Measurements from ENCODE around the gene CTDSP2. TPM values are rescaled to one million over a fixed set of nuclear protein-coding genes. Genes with fewer than 3 reads are reported as not detected.
"Not testable (repeated sequence)": the region's sequence is repeated elsewhere in the genome, so short reads cannot be mapped to it uniquely, and the experiment has no call there.

The CTDSP2 gene
- total RNA-seq, 1 donor from 2014 or later: 62.5 TPM

DNA sequence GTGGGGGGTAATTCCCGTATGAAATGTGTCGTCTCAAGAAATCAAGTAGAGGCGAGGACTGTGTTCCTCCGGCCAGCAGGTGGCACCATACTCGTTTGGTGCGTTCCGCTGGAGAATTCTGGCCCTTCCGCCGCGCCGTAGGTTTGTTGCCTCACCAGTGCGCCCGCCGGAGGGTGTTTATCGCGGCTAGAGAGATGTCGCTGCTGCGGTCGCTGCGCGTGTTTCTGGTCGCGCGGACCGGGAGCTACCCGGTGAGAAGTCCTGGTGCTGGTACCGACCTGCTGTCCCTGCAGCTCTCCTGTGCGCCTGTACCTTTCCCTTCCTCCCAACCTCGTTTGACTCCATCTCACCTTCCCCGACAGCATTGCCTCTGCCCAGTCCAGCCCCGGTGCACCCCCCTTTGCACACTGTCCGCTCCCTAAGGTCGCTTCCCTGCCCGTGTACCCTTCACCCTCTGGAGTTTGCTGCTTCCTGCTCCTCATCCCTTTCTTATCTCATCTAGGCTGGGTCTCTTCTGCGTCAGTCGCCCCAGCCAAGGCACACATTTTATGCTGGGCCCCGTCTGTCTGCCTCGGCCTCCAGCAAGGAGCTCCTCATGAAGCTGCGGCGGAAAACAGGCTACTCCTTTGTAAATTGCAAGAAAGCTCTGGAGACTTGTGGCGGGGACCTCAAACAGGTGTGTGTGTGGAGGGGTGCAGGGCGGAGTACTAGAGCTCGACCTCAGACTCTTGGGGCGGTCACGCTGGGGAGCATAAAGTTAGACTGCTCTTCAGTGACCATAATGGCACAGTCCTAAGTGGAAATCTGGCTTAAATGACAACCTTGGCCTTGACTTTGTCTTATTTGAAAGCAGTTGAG, 63.7 kb downstream of the CTDSP2 start, which contains the start of gene TSFM:
Gene TSFM (plus strand): TSS at position 180 of the 858 bp plus-strand sequence. CDS start 15 bp downstream, at position 195.
- Mint-ChIP-seq H3K27ac (peak within 1 kb of the TSS; percentile 95), H3K9me3 (no peaks in the 10 kb centered on the region), H3K4me1 (ENCODE audit: low read depth) (peaks cover 21% of the 10 kb centered on the region), H3K27me3 (ENCODE audit: low read depth) (no peaks in the 10 kb centered on the region), H3K4me3 (ENCODE audit: low read depth) (peak within 1 kb of the TSS; percentile 98), H3K36me3 (ENCODE audit: low read depth) (peaks cover 31% of the 10 kb centered on the region)
- peak; percentile 94 for DNase-seq (ENCODE audit: low spot score)
- intact Hi-C loops (cut with micrococcal nuclease): loop anchor here (1.0 to 5.0 kb wide), 4 partner anchors 11 to 122 kb away; partner anchors contain the start of genes CTDSP2, EEF1AKMT3 and METTL1

DNA sequence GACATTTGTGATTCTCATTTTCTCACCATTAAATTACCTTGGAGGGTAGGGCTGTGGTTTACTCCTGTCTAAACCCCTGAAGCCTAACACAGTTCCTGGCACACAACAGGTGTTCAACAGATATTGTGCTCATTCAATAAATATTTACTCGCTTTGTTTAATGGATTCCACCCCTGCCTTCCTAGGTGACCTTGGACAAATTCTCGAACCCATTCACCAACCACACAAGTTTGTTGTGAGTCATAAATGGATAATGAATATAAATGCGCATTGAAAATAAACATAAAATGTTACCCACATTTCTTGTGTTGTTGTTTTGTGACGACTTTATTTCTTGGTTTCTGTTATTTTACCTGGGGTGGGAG, 64.3 kb downstream of the CTDSP2 start:
- Mint-ChIP-seq H3K9me3 (no peaks in the 10 kb centered on the region), H3K4me3 (ENCODE audit: low read depth) (peak overlapping the region; percentile 98), H3K27ac (peak overlapping the region; percentile 95), H3K27me3 (ENCODE audit: low read depth) (no peaks in the 10 kb centered on the region), H3K36me3 (ENCODE audit: low read depth) (peaks cover 26% of the 10 kb centered on the region), H3K4me1 (ENCODE audit: low read depth) (peaks cover 21% of the 10 kb centered on the region)
- intact Hi-C loops (cut with micrococcal nuclease): loop anchor here (1.0 to 5.0 kb wide), 4 partner anchors 10 to 123 kb away; partner anchors contain the start of genes CTDSP2, EEF1AKMT3 and METTL1
- no peak for DNase-seq (ENCODE audit: low spot score)

DNA sequence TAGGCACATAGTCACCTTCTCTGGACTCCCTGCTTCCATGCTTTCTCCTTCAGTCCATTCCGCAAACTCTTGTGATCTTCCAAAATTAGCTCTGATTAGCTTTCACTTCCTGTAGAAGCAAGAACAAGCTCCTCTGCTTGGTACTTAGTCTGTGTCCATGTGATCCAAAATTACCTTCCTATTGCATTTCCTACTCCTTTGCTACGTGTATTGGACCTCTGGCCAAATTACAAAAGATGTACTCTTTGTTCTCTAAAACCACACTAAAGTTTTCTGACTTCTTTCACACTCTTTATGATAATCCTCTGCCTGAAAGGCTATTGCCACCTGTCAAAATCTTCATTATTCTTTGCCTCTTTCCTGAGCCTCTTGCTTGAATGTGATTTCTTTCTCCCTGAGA, 64.7 kb downstream of the CTDSP2 start:
- H3K4me1 Mint-ChIP-seq (ENCODE audit: low read depth): peaks cover 21% of the 10 kb centered on the region
- H3K36me3 Mint-ChIP-seq (ENCODE audit: low read depth): peaks cover 25% of the 10 kb centered on the region
- H3K4me3 Mint-ChIP-seq (ENCODE audit: low read depth): no peak overlapping the region
- peak overlapping the region; percentile 95 for H3K27ac Mint-ChIP-seq
- no peak for DNase-seq (ENCODE audit: low spot score)
- no peaks in the 10 kb centered on the region for H3K9me3 Mint-ChIP-seq
- H3K27me3 Mint-ChIP-seq (ENCODE audit: low read depth): no peaks in the 10 kb centered on the region
- intact Hi-C loops (cut with micrococcal nuclease): loop anchor here (1.0 to 5.0 kb wide), 4 partner anchors 10 to 123 kb away; partner anchors contain the start of genes CTDSP2, EEF1AKMT3 and METTL1

DNA sequence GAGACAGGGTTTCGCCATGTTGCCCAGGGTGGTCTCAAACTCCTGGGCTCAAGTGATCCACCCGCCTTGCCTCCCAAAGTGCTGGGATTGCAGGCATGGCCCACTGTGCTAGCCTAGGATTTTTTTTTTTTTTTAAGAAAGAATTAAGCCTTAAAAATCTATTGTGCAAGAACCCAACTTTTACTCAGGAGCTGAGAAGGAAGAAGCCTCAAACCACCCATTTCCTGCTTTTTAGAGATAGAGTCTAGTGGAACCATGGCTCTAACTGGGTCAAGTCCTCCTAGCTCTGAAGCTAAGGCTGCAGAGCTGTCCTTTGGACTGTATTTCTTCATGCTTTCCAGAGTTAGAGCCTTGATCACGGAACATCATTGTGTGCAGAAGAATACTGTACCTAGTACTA, 65.3 kb downstream of the CTDSP2 start:
- no peak overlapping the region for H3K4me3 Mint-ChIP-seq (ENCODE audit: low read depth)
- H3K4me1 Mint-ChIP-seq (ENCODE audit: low read depth): peaks cover 21% of the 10 kb centered on the region
- H3K36me3 Mint-ChIP-seq (ENCODE audit: low read depth): peaks cover 20% of the 10 kb centered on the region
- no peaks in the 10 kb centered on the region for H3K9me3 Mint-ChIP-seq
- intact Hi-C loops (cut with micrococcal nuclease): loop anchor here (5.0 kb wide), 1 partner anchor 66 kb away; the partner anchor contains the start of gene CTDSP2
- no peak overlapping the region for H3K27ac Mint-ChIP-seq
- H3K27me3 Mint-ChIP-seq (ENCODE audit: low read depth): no peaks in the 10 kb centered on the region
- DNase-seq (ENCODE audit: low spot score): no peak

DNA sequence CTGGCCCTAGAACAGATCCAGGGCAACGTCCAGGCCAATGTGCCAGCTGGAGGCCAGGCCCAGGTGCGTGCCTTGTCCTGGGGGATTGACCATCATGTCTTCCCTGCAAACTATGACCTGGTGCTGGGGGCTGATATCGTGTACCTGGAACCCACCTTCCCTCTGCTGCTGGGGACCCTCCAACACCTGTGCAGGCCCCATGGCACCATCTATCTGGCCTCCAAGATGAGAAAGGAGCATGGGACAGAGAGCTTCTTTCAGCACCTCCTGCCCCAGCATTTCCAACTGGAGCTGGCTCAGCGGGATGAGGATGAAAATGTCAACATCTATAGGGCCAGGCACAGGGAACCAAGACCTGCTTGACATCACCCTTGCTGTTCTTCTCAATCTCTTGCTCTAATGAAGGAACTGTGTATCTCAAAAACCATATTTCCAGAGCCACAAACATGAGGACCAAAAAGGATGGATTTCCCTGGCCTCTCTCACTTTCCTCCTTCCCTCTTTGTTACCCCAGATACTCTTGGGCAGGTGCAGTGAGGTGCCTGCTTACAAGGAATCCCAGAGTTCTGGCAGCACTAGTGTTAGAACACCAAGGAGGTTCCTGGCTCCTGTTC, 66.1 kb downstream of the CTDSP2 start:
- H3K27me3 Mint-ChIP-seq (ENCODE audit: low read depth): no peaks in the 10 kb centered on the region
- no peak overlapping the region for H3K27ac Mint-ChIP-seq
- DNase-seq (ENCODE audit: low spot score): no peak
- peaks cover 18% of the 10 kb centered on the region for H3K36me3 Mint-ChIP-seq (ENCODE audit: low read depth)
- intact Hi-C loops (cut with micrococcal nuclease): loop anchor here (5.0 kb wide), 1 partner anchor 67 kb away; the partner anchor contains the start of gene CTDSP2
- H3K4me1 Mint-ChIP-seq (ENCODE audit: low read depth): peaks cover 25% of the 10 kb centered on the region
- no peak overlapping the region for H3K4me3 Mint-ChIP-seq (ENCODE audit: low read depth)
- no peaks in the 10 kb centered on the region for H3K9me3 Mint-ChIP-seq

DNA sequence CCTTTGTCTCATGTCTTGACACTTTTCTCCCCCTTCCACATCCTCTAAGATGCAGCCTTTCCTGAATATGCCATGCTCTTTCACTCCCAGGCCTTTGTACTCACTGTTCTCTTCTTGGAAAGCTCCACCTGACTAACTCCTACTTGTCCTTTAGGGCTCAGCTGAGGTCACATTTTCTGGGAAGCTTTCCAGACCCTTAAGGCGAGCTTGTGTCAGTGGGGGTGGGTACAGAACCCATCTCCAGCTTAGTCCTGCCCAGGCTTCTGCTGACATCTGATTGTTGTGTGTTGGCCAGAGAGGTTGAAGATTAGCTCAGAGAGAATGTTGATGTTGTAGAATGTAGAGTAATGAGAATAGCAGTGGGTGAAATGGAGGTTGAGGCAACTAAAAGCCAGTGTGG, 66.8 kb downstream of the CTDSP2 start:
- H3K4me3 Mint-ChIP-seq (ENCODE audit: low read depth): no peak overlapping the region
- peaks cover 25% of the 10 kb centered on the region for H3K4me1 Mint-ChIP-seq (ENCODE audit: low read depth)
- H3K36me3 Mint-ChIP-seq (ENCODE audit: low read depth): peaks cover 16% of the 10 kb centered on the region
- no peak overlapping the region for H3K27ac Mint-ChIP-seq
- no peaks in the 10 kb centered on the region for H3K27me3 Mint-ChIP-seq (ENCODE audit: low read depth)
- H3K9me3 Mint-ChIP-seq: no peaks in the 10 kb centered on the region
- intact Hi-C loops (cut with micrococcal nuclease): loop anchor here (5.0 kb wide), 1 partner anchor 68 kb away; the partner anchor contains the start of gene CTDSP2
- no peak for DNase-seq (ENCODE audit: low spot score)

DNA sequence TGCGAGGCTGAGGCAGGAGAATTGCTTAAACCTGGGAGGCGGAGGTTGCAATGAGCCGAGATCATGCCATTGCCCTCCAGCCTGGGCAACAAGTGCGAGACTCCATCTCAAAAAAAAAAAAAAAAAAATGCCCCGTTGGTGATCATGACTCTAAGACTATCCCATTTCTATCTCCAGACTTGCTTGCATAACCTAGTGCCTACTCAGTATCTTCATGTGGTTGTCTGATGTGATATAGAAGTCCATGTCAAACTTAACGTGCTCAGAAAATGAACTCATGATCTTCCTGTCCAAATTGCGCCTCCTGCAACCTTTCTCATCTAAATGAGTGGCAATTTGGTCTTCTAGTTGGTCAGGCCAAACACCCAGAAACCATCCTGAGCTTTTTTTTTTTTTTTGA, 68.6 kb downstream of the CTDSP2 start:
- no peak overlapping the region for H3K4me3 Mint-ChIP-seq (ENCODE audit: low read depth)
- intact Hi-C loops (cut with micrococcal nuclease): no loop called here
- no peak for DNase-seq (ENCODE audit: low spot score)
- H3K9me3 Mint-ChIP-seq: no peaks in the 10 kb centered on the region
- H3K36me3 Mint-ChIP-seq (ENCODE audit: low read depth): peaks cover 10% of the 10 kb centered on the region
- peaks cover 21% of the 10 kb centered on the region for H3K4me1 Mint-ChIP-seq (ENCODE audit: low read depth)
- no peaks in the 10 kb centered on the region for H3K27me3 Mint-ChIP-seq (ENCODE audit: low read depth)
- no peak overlapping the region for H3K27ac Mint-ChIP-seq

DNA sequence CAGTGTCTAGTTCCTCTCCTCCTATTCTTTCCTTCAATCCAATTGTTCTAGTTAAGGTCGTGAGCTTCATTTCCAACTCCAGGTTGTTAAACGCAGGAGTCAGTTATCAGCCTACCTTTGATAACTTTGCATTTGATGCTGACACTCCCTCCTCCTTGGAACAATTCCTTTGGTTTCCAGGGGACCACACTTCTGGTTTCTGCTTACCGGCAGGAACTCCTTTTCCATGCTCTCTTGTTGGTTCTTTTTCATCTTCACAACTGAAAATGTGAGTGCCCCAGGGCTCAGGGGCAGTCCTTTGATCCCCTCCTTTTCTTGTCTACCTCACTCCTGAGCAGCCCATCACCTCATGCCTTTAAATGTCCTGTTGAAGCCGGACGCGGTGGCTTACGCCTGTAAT, 69.2 kb downstream of the CTDSP2 start:
- Mint-ChIP-seq H3K4me3 (ENCODE audit: low read depth) (no peak overlapping the region), H3K4me1 (ENCODE audit: low read depth) (peaks cover 21% of the 10 kb centered on the region), H3K27me3 (ENCODE audit: low read depth) (no peaks in the 10 kb centered on the region), H3K27ac (no peak overlapping the region), H3K9me3 (no peaks in the 10 kb centered on the region), H3K36me3 (ENCODE audit: low read depth) (peaks cover 8% of the 10 kb centered on the region)
- intact Hi-C loops (cut with micrococcal nuclease): no loop called here
- no peak for DNase-seq (ENCODE audit: low spot score)

DNA sequence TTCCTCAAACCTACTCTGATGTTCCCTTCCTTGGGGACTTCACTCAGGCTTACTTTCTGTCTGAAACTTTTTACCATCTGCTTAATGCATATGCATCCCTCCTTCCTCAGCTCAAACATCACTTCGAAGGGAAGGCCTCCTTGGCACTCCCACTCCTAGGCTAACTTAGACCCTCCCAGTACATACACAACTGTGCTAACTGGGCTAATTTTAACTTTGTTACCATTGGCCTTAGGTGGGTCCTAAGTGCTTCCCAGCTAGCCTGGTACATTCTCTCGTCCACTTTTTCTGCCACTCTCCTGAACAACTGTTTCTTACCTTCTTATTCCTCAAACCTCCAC, 70.3 kb downstream of the CTDSP2 start:
- peaks cover 10% of the 10 kb centered on the region for H3K4me1 Mint-ChIP-seq (ENCODE audit: low read depth)
- no peaks in the 10 kb centered on the region for H3K9me3 Mint-ChIP-seq
- no peak overlapping the region for H3K27ac Mint-ChIP-seq
- intact Hi-C loops (cut with micrococcal nuclease): no loop called here
- H3K36me3 Mint-ChIP-seq (ENCODE audit: low read depth): peaks cover 14% of the 10 kb centered on the region
- no peak for DNase-seq (ENCODE audit: low spot score)
- no peaks in the 10 kb centered on the region for H3K27me3 Mint-ChIP-seq (ENCODE audit: low read depth)
- H3K4me3 Mint-ChIP-seq (ENCODE audit: low read depth): no peak overlapping the region

DNA sequence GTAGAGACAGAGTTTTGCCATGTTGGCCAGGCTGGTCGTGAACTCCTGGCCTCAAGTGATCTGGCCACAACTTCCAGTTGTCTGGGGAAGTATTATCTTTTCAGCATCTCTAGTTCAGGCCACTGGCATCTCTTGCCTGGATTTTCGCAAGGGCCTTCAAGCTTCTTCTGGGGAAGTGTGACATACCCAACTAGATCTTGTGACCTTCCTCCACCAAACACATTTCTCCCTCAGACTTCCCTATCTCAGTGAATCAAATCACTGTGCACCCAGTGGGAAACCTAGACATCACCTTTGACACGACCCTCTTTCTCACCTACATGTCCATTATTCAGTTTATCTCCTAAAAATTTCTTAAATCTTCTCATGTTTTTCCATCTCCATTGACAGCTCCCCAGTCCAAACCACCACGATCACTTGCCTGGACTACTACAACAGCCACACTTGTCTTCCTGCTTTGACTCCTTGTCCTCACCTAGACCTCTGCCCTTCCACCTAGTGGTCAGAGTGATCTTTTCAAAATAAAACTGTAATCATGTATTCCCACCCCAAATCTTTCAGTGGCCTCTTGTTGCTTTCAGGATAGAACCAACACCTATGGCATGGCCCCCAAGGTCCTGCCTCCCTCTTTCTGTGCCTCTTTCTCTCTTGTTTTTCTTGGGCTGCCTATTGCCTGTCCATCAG, 70.8 kb downstream of the CTDSP2 start:
- no peak for DNase-seq (ENCODE audit: low spot score)
- peaks cover 8% of the 10 kb centered on the region for H3K4me1 Mint-ChIP-seq (ENCODE audit: low read depth)

DNA sequence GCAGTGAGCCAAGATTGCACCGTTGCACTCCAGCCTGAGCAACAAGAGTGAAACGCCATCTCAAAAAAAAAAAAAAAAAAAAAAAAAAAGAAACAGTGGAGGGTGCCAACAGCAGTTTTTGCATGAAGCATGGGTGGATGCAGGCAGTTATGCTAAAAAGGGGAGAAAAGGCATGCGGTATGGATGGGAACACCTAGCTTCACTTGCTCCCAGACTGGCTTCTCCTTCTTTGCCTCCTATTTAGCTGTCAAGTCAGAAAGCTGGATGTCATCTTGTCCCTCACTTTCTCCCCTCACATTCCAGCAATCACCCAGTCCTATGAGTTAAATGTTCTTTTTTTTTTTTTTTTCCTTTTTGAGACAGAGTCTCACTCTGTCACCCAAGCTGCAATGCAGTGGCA, 71.5 kb downstream of the CTDSP2 start:
- H3K4me1 Mint-ChIP-seq (ENCODE audit: low read depth): peaks cover 11% of the 10 kb centered on the region
- intact Hi-C loops (cut with micrococcal nuclease): no loop called here
- H3K27ac Mint-ChIP-seq: no peak overlapping the region
- peaks cover 24% of the 10 kb centered on the region for H3K36me3 Mint-ChIP-seq (ENCODE audit: low read depth)
- H3K4me3 Mint-ChIP-seq (ENCODE audit: low read depth): no peak overlapping the region
- H3K27me3 Mint-ChIP-seq (ENCODE audit: low read depth): no peaks in the 10 kb centered on the region
- no peaks in the 10 kb centered on the region for H3K9me3 Mint-ChIP-seq
- DNase-seq (ENCODE audit: low spot score): no peak

More for the DNA sequence above, 70.8 kb downstream of the CTDSP2 start:
- intact Hi-C loops (cut with micrococcal nuclease): no loop called here
- Mint-ChIP-seq H3K9me3 (no peaks in the 10 kb centered on the region), H3K36me3 (ENCODE audit: low read depth) (peaks cover 18% of the 10 kb centered on the region), H3K27me3 (ENCODE audit: low read depth) (no peaks in the 10 kb centered on the region), H3K27ac (no peak overlapping the region), H3K4me3 (ENCODE audit: low read depth) (no peak overlapping the region)

DNA sequence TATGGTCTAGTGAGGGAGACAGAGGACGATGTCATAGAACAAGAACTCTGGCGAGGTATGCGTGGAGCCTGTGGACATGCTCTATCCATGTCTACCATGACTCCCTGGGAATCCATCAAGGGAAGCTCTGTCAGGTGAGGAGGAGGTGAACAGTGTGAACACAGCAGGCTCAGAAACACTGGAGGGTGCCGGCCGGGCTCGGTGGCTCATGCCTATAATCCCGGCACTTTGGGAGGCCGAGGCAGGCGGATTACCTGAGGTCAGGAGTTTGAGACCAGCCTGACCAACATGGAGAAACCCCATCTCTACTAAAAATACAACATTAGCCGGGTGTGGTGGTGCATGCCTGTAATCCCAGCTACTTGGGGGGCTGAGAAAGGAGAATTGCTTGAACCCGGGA, 71.9 kb downstream of the CTDSP2 start:
- H3K27me3 Mint-ChIP-seq (ENCODE audit: low read depth); H3K4me3 Mint-ChIP-seq (ENCODE audit: low read depth); DNase-seq (ENCODE audit: low spot score); H3K27ac Mint-ChIP-seq; intact Hi-C loops (cut with micrococcal nuclease); H3K9me3 Mint-ChIP-seq: not testable (repeated sequence)
- Mint-ChIP-seq H3K4me1 (ENCODE audit: low read depth) (peaks cover 11% of the 10 kb centered on the region), H3K36me3 (ENCODE audit: low read depth) (peaks cover 28% of the 10 kb centered on the region)
